DND-41 (cell line): ENCODE data around the gene POLR2M.

Experiments used
- ATAC-seq: fragments of 200-7000 bp; cut with Tn5 transposase; 3 replicates; pipeline ENCODE4 v1.9.1; 2021; ENCODE audit warnings: low read depth; ENCODE audit not compliant: insufficient read depth
- DNase-seq: peaks from one replicate; pipeline ENCODE4 v3.0.0-alpha.2; 2020
- H2AFZ ChIP-seq: 2 replicates; pipeline ENCODE4 v1.6.0; 2012; ENCODE audit warnings: low read depth, low read length
- H3K27ac ChIP-seq: 2 replicates; pipeline ENCODE4 v1.5.1; 2012; ENCODE audit warnings: low read length, inconsistent platforms
- H3K27me3 ChIP-seq: fragments of 200-600 bp; sonication (generic); 2 replicates; pipeline ENCODE4 v1.6.0; 2012; ENCODE audit warnings: low read length, mild to moderate bottlenecking, inconsistent platforms; ENCODE audit not compliant: insufficient read depth, poor library complexity
- H3K36me3 ChIP-seq: 2 replicates; pipeline ENCODE4 v1.5.1; 2012; ENCODE audit warnings: low read length, inconsistent platforms; ENCODE audit not compliant: insufficient read depth
- H3K4me1 ChIP-seq: 2 replicates; pipeline ENCODE4 v1.5.1; 2012; ENCODE audit warnings: mild to moderate bottlenecking, low read length; ENCODE audit not compliant: insufficient read depth
- H3K4me2 ChIP-seq: 2 replicates; pipeline ENCODE4 v1.6.0; 2012; ENCODE audit warnings: mild to moderate bottlenecking, moderate library complexity, low read length, inconsistent platforms; ENCODE audit not compliant: insufficient read depth
- H3K4me3 ChIP-seq, 2 experiments: fragments of 200-600 bp in 1 of 2; shearing (Covaris generic) in 1 of 2; 2 replicates each; pipeline ENCODE4 v1.5.1; 2012 to 2016; ENCODE audit warnings: inconsistent platforms in 2 of 2, low read length in 2 of 2, mild to moderate bottlenecking in 2 of 2, low read depth in 1 of 2, moderate library complexity in 1 of 2
- H3K79me2 ChIP-seq: 2 replicates; pipeline ENCODE4 v1.6.0; 2012; ENCODE audit warnings: low read length, inconsistent platforms; ENCODE audit not compliant: insufficient read depth
- H3K9ac ChIP-seq: 2 replicates; pipeline ENCODE4 v1.6.0; 2012; ENCODE audit warnings: low read depth, mild to moderate bottlenecking, inconsistent platforms, low read length, moderate library complexity
- H3K9me3 ChIP-seq: 2 replicates; pipeline ENCODE4 v1.5.1; 2012; ENCODE audit warnings: low read length, moderate library complexity, mild to moderate bottlenecking, inconsistent platforms; ENCODE audit not compliant: insufficient read depth, severe bottlenecking
- H4K20me1 ChIP-seq: 2 replicates; pipeline ENCODE4 v1.6.0; 2012; ENCODE audit warnings: low read length; ENCODE audit not compliant: insufficient read depth
- CTCF ChIP-seq: IDR thresholded peaks from 2 replicates; pipeline ENCODE4 v1.5.1; 2012; ENCODE audit warnings: borderline replicate concordance, low read length, moderate library complexity, mild to moderate bottlenecking; ENCODE audit not compliant: poor library complexity, severe bottlenecking; ENCODE audit errors: extremely low read depth
- EZH2 ChIP-seq: IDR thresholded peaks from 3 replicates; pipeline ENCODE4 v1.6.1; 2012; ENCODE audit warnings: borderline replicate concordance, low read depth, mild to moderate bottlenecking, moderate library complexity, low read length, inconsistent platforms; ENCODE audit not compliant: severe bottlenecking

Gene POLR2M

GRCh38 chr15:57662802-57663201 lies 43.7 kb upstream of the POLR2M start:
- Histone ChIP-seq H2AFZ (no peak overlapping the region), H3K36me3 (no peaks in the 10 kb centered on the region)

GRCh38 chr15:57663262-57663661 lies 43.3 kb upstream of the POLR2M start:
- no peaks in the 10 kb centered on the region for H3K4me1 ChIP-seq
- no peaks in the 10 kb centered on the region for H3K79me2 ChIP-seq
- H3K4me3 ChIP-seq: no peak overlapping the region
- H3K27me3 ChIP-seq: peaks cover 6% of the 10 kb centered on the region
- no peaks in the 10 kb centered on the region for H3K36me3 ChIP-seq
- no peaks in the 10 kb centered on the region for H3K9me3 ChIP-seq
- no peaks in the 10 kb centered on the region for H4K20me1 ChIP-seq
- no peak for DNase-seq
- no peak for TF ChIP-seq EZH2
- TF ChIP-seq CTCF: no peak
- ATAC-seq: no peak
- H3K27ac ChIP-seq: no peak overlapping the region
- no peak overlapping the region for H2AFZ ChIP-seq
- H3K9ac ChIP-seq: no peak overlapping the region
- no peak overlapping the region for H3K4me2 ChIP-seq

More at GRCh38 chr15:57662802-57663201, 43.7 kb upstream of the POLR2M start:
- Histone ChIP-seq H3K4me3 (no peak overlapping the region), H3K9ac (no peak overlapping the region), H3K4me1 (no peaks in the 10 kb centered on the region), H4K20me1 (no peaks in the 10 kb centered on the region), H3K27ac (no peak overlapping the region), H3K9me3 (no peaks in the 10 kb centered on the region), H3K27me3 (peaks cover 6% of the 10 kb centered on the region), H3K79me2 (no peaks in the 10 kb centered on the region), H3K4me2 (no peak overlapping the region)
- ATAC-seq (no peak), DNase-seq (no peak)
- no peak for TF ChIP-seq EZH2
- TF ChIP-seq CTCF: no peak

GRCh38 chr15:57665194-57665593 lies 41.3 kb upstream of the POLR2M start:
- no peaks in the 10 kb centered on the region for H3K4me1 ChIP-seq
- H3K79me2 ChIP-seq: no peaks in the 10 kb centered on the region
- peaks cover 3% of the 10 kb centered on the region for H3K27me3 ChIP-seq
- H3K9ac ChIP-seq: no peak overlapping the region
- ATAC-seq (no peak), DNase-seq (no peak)
- H2AFZ ChIP-seq: no peak overlapping the region
- H4K20me1 ChIP-seq: no peaks in the 10 kb centered on the region
- no peaks in the 10 kb centered on the region for H3K9me3 ChIP-seq
- H3K4me2 ChIP-seq: no peak overlapping the region
- TF ChIP-seq CTCF: no peak
- TF ChIP-seq EZH2: no peak
- H3K27ac ChIP-seq: no peak overlapping the region
- H3K36me3 ChIP-seq: no peaks in the 10 kb centered on the region
- H3K4me3 ChIP-seq: no peak overlapping the region

GRCh38 chr15:57665939-57666338 lies 40.6 kb upstream of the POLR2M start:
- TF ChIP-seq CTCF (no peak), EZH2 (no peak)
- no peak overlapping the region for H3K27ac ChIP-seq
- H2AFZ ChIP-seq: no peak overlapping the region
- H3K4me1 ChIP-seq: no peaks in the 10 kb centered on the region
- H3K27me3 ChIP-seq: peaks cover 3% of the 10 kb centered on the region
- H4K20me1 ChIP-seq: no peaks in the 10 kb centered on the region
- no peak overlapping the region for H3K4me3 ChIP-seq
- no peaks in the 10 kb centered on the region for H3K79me2 ChIP-seq
- no peak overlapping the region for H3K9ac ChIP-seq
- no peak overlapping the region for H3K4me2 ChIP-seq
- DNase-seq (no peak), ATAC-seq (no peak)
- H3K9me3 ChIP-seq: no peaks in the 10 kb centered on the region
- H3K36me3 ChIP-seq: no peaks in the 10 kb centered on the region
